Thoracic aorta (tissue), 2 donors: ENCODE results near the gene OR12D3. TPM values are rescaled to one million over a fixed set of nuclear protein-coding genes. Genes with fewer than 3 reads are reported as not detected.

ENCODE experiments used
- ATAC-seq: fragments of 150-250 bp; one replicate; pipeline ENCODE4 v1.8.0; 2017; ENCODE audit warnings: low read depth; ENCODE audit not compliant: insufficient number of reproducible peaks, low FRiP score
- DNase-seq: peaks from one replicate; pipeline ENCODE4 v3.0.0-alpha.2; 2020; ENCODE audit warnings: low spot score
- H3K27ac ChIP-seq, 2 donors: fragments of 200-600 bp; sonication (generic); 1 replicate in 1 of 2; 2 replicates in 1 of 2; pipeline ENCODE4 v1.5.1; 2016; ENCODE audit warnings: mild to moderate bottlenecking in 2 of 2, moderate library complexity in 2 of 2
- H3K27me3 ChIP-seq: fragments of 200-600 bp; sonication (generic); replicated peaks from 2 replicates; pipeline ENCODE4 v1.6.0; 2016; ENCODE audit warnings: mild to moderate bottlenecking; ENCODE audit not compliant: insufficient read depth
- H3K36me3 ChIP-seq: fragments of 200-600 bp; sonication (generic); one replicate; pipeline ENCODE4 v1.5.1; 2016
- H3K4me1 ChIP-seq, 2 donors: fragments of 200-600 bp; sonication (generic); 1 replicate in 1 of 2; 2 replicates in 1 of 2; pipeline versions ENCODE4 v1.5.1 to v1.6.0; 2016; ENCODE audit warnings: low read depth in 2 of 2, mild to moderate bottlenecking in 1 of 2; ENCODE audit not compliant: control insufficient read depth in 1 of 2
- H3K4me3 ChIP-seq: fragments of 200-600 bp; sonication (generic); 2 replicates; pipeline ENCODE4 v1.5.1; 2016; ENCODE audit warnings: mild to moderate bottlenecking
- H3K9me3 ChIP-seq: fragments of 200-600 bp; sonication (generic); 2 replicates; pipeline ENCODE4 v1.5.1; 2016
- CTCF ChIP-seq: fragments of 200-600 bp; sonication (generic); IDR thresholded peaks from one replicate; pipeline ENCODE4 v1.5.1; 2019; ENCODE audit warnings: antibody characterized with exemption
- total RNA-seq, 2 donors: library from RNA; depleted of rRNA; stranded (reverse); fragments of >200 nt; gene quantifications; one replicate each; pipeline versions ENCODE4 v1.1.0 to v1.2.3, GENCODE V29; 2016

Gene OR12D3
- total RNA-seq, 2 donors from 2014 or later = not detected

GRCh38 chr6:29332676-29333075, 42.4 kb downstream of the OR12D3 start:
- ATAC-seq = no peak
- no peaks in the 10 kb centered on the region for H3K9me3 ChIP-seq

GRCh38 chr6:29325777-29326176, 49.3 kb downstream of the OR12D3 start:
- H3K9me3 ChIP-seq = no peaks in the 10 kb centered on the region
- H3K27me3 ChIP-seq = no peaks in the 10 kb centered on the region
- H3K4me3 ChIP-seq = no peak overlapping the region
- no peaks in the 10 kb centered on the region for H3K36me3 ChIP-seq
- TF ChIP-seq CTCF = no peak
- DNase-seq (no peak), ATAC-seq (no peak)
- H3K4me1 ChIP-seq = no peaks in the 10 kb centered on the region
- no peak overlapping the region for H3K27ac ChIP-seq

More at GRCh38 chr6:29332676-29333075, 42.4 kb downstream of the OR12D3 start:
- no peaks in the 10 kb centered on the region for H3K36me3 ChIP-seq
- DNase-seq = no peak
- no peak for TF ChIP-seq CTCF
- H3K4me1 ChIP-seq = no peaks in the 10 kb centered on the region
- H3K27me3 ChIP-seq = no peaks in the 10 kb centered on the region
- H3K27ac ChIP-seq = no peak overlapping the region
- no peak overlapping the region for H3K4me3 ChIP-seq

Other genes with a start within 250 kb of the OR12D3 start
- gene OR2J2, start 204.4 kb downstream of the OR12D3 start, total RNA-seq = not detected
- not detected for gene OR14J1, start 73.6 kb downstream of the OR12D3 start, total RNA-seq
- gene OR5V1, start 6.4 kb downstream of the OR12D3 start, total RNA-seq = not detected
- gene OR12D2, start 20.3 kb upstream of the OR12D3 start, total RNA-seq = not detected
- not detected for gene OR12D1, start 39.6 kb upstream of the OR12D3 start, total RNA-seq
- not detected for gene OR10C1, start 64.0 kb upstream of the OR12D3 start, total RNA-seq
- gene OR11A1, start 81.8 kb upstream of the OR12D3 start, total RNA-seq = not detected
- not detected for gene OR2H1, start 81.9 kb upstream of the OR12D3 start, total RNA-seq
- not detected for gene MAS1L, start 112.7 kb upstream of the OR12D3 start, total RNA-seq
- not detected for gene UBD, start 184.4 kb upstream of the OR12D3 start, total RNA-seq
- gene OR2H2, start 209.8 kb upstream of the OR12D3 start, total RNA-seq = not detected